ENCODE results near the gene UBN2. TPM values are rescaled to one million over a fixed set of nuclear protein-coding genes. Genes with fewer than 3 reads are reported as not detected.

Gene UBN2
- polyA plus RNA-seq, 1 donor (not counting 4 experiments of a cell fraction or from before 2014, with no cell fraction given), result 3.0 TPM

DNA sequence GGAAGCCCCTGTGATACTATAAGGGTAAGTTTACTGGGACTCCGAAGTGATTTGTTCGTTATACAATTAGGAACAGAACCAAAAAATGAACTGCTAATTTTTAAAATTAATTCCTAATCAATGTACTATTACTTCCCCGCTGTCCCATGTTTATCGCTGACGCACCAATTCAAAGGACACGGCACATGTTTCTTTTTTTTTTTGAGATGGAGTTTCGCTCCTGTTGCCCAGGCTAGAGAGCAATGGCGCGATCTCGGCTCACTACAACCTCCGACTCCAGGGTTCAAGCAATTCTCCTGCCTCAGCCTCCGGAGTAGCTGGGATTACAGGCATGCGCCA, 108.6 kb downstream of the UBN2 start:
- TF ChIP-seq, protein P1, sequence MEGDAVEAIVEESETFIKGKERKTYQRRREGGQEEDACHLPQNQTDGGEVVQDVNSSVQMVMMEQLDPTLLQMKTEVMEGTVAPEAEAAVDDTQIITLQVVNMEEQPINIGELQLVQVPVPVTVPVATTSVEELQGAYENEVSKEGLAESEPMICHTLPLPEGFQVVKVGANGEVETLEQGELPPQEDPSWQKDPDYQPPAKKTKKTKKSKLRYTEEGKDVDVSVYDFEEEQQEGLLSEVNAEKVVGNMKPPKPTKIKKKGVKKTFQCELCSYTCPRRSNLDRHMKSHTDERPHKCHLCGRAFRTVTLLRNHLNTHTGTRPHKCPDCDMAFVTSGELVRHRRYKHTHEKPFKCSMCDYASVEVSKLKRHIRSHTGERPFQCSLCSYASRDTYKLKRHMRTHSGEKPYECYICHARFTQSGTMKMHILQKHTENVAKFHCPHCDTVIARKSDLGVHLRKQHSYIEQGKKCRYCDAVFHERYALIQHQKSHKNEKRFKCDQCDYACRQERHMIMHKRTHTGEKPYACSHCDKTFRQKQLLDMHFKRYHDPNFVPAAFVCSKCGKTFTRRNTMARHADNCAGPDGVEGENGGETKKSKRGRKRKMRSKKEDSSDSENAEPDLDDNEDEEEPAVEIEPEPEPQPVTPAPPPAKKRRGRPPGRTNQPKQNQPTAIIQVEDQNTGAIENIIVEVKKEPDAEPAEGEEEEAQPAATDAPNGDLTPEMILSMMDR (optimal IDR thresholded peaks at IDR 0.05 in 1 of 3, IDR thresholded peaks at IDR 0.05 in 1 of 3, conservative IDR thresholded peaks at IDR 0.05 in 1 of 3; ENCODE audit: extremely low read depth in 1 of 3, insufficient read depth in 2 of 3, low read length in 3 of 3), result no peak
- no peak for TF ChIP-seq EZH2 (IDR thresholded peaks at IDR 0.05; ENCODE audit: low read length)
- Histone ChIP-seq H3K9me1 (ENCODE audit: control insufficient read depth, extremely low read depth, insufficient read depth, low read length) (no peaks in the 10 kb centered on the region), H3K4me2 (ENCODE audit: control insufficient read depth, extremely low read depth, insufficient read depth, low read depth, low read length) (no peak overlapping the region)

GRCh38 chr7:139340037-139340807, 109.2 kb downstream of the UBN2 start:
- FAIRE-seq (peak; percentile 75), DNase-seq (ENCODE audit: low read depth, low spot score) (peak; percentile 98)
- Histone ChIP-seq H3K36me3 (ENCODE audit: control insufficient read depth in 2 of 2, extremely low read depth in 1 of 2, insufficient read depth in 2 of 2, low read length in 2 of 2) (no peaks in the 10 kb centered on the region), H3K9me3 (ENCODE audit: control insufficient read depth, low read depth, low read length) (no peaks in the 10 kb centered on the region), H3K79me2 (ENCODE audit: control insufficient read depth, insufficient read depth, low read length) (peaks cover 14% of the 10 kb centered on the region), H2AFZ (ENCODE audit: control insufficient read depth, low read length) (peak overlapping the region; percentile 71), H3K27me3 (ENCODE audit: control insufficient read depth, extremely low read depth, insufficient read depth, low read length) (no peaks in the 10 kb centered on the region), H3K9ac (ENCODE audit: control insufficient read depth, extremely low read depth, insufficient read depth, low read length) (peak overlapping the region; percentile 99), H3K4me3 (ENCODE audit: control insufficient read depth in 2 of 3, extremely low read depth in 1 of 3, insufficient read depth in 2 of 3, low read depth in 1 of 3, low read length in 3 of 3) (peak overlapping the region; percentile 74 to 97 (median 97)), H3K4me2 (ENCODE audit: control insufficient read depth, extremely low read depth, insufficient read depth, low read depth, low read length) (peak overlapping the region; percentile 100), H3K9me1 (ENCODE audit: control insufficient read depth, extremely low read depth, insufficient read depth, low read length) (no peaks in the 10 kb centered on the region), H3K27ac (ENCODE audit: control insufficient read depth, insufficient read depth, low read length) (peak overlapping the region; percentile 90), H3K4me1 (ENCODE audit: control insufficient read depth, extremely low read depth, insufficient read depth, low read length) (peaks cover 5% of the 10 kb centered on the region), H4K20me1 (ENCODE audit: control insufficient read depth, extremely low read depth, insufficient read depth, low read length) (no peaks in the 10 kb centered on the region)
- dilution Hi-C loops (cut with MboI; ENCODE audit: extremely low pct_ligation_motif_present, low sequenced_read_pairs), result no loop called here
- TF ChIP-seq EZH2 (IDR thresholded peaks at IDR 0.05; ENCODE audit: low read length), result no peak
- TF ChIP-seq, protein P1 (optimal IDR thresholded peaks at IDR 0.05 in 1 of 3, IDR thresholded peaks at IDR 0.05 in 1 of 3, conservative IDR thresholded peaks at IDR 0.05 in 1 of 3; ENCODE audit: extremely low read depth in 1 of 3, insufficient read depth in 2 of 3, low read length in 3 of 3), result peak; percentile 71 to 80 (median 74)

More for the DNA sequence above, 108.6 kb downstream of the UBN2 start:
- Histone ChIP-seq H3K9ac (ENCODE audit: control insufficient read depth, extremely low read depth, insufficient read depth, low read length) (no peak overlapping the region), H3K4me1 (ENCODE audit: control insufficient read depth, extremely low read depth, insufficient read depth, low read length) (peaks cover 5% of the 10 kb centered on the region), H3K9me3 (ENCODE audit: control insufficient read depth, low read depth, low read length) (no peaks in the 10 kb centered on the region), H3K27ac (ENCODE audit: control insufficient read depth, insufficient read depth, low read length) (no peak overlapping the region), H3K79me2 (ENCODE audit: control insufficient read depth, insufficient read depth, low read length) (peaks cover 14% of the 10 kb centered on the region), H2AFZ (ENCODE audit: control insufficient read depth, low read length) (peak overlapping the region; percentile 71), H4K20me1 (ENCODE audit: control insufficient read depth, extremely low read depth, insufficient read depth, low read length) (no peaks in the 10 kb centered on the region), H3K36me3 (ENCODE audit: control insufficient read depth in 2 of 2, extremely low read depth in 1 of 2, insufficient read depth in 2 of 2, low read length in 2 of 2) (no peaks in the 10 kb centered on the region), H3K27me3 (ENCODE audit: control insufficient read depth, extremely low read depth, insufficient read depth, low read length) (no peaks in the 10 kb centered on the region), H3K4me3 (ENCODE audit: control insufficient read depth in 2 of 3, extremely low read depth in 1 of 3, insufficient read depth in 2 of 3, low read depth in 1 of 3, low read length in 3 of 3) (peak overlapping the region; percentile 50 to 74 (median 58))
- FAIRE-seq, result no peak
- dilution Hi-C loops (cut with MboI; ENCODE audit: extremely low pct_ligation_motif_present, low sequenced_read_pairs), result no loop called here
- no peak for DNase-seq (ENCODE audit: low read depth, low spot score)

Measured in keratinocyte (primary cell).